22Rv1 (cell line): Measurements from ENCODE around the gene NT5C.
A peak's percentile ranks its signal among the peaks of the same experiment; 100 is the strongest.

Experiments
- H3K27ac ChIP-seq: fragments of 450-650 bp; 2 replicates; pipeline ENCODE4 v1.5.1; 2017
- ZFX ChIP-seq: fragments of 450-650 bp; IDR thresholded peaks from 2 replicates; pipeline ENCODE4 v1.6.1; 2017; ENCODE audit warnings: antibody characterized with exemption, borderline replicate concordance
- TF ChIP-seq, protein P1 (sequence below): fragments of 450-650 bp; IDR thresholded peaks from 2 replicates; pipeline ENCODE4 v1.5.1; 2017; ENCODE audit warnings: mild to moderate bottlenecking

Gene NT5C

DNA sequence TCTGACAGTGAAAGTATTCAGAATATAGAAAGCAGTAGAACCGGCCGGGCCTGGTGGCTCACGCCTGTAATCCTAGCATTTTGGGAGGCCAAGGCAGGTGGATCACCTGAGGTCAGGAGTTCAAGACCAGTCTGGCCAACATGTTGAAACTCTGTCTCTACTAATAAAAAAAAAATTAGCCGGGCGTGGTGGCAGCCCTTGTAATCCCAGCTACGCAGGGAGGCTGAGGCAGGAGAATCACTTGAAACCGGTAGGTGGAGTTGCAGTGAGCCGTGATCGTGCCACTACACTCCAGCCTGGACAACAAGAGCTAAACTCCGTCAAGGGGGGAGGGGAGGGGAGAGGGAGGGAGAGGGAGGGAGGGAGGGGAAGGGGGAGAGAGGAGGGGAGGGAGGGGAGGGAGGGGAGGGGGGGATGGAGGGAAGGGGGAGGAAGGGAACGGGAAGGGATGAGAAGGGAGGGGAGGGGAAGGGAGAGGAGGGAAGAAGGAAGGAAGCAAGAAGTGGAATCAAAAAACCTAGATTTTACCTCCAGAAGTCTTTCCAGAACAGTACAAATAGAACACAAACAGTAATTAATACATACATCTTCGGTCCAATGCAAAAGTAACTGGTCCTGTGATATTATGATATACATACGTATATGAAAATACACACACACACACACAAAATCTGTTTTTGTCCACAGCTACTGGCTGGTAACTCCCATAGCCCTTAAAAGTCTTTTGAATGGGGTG, 10.9 kb upstream of the NT5C start:
- TF ChIP-seq, protein P1, sequence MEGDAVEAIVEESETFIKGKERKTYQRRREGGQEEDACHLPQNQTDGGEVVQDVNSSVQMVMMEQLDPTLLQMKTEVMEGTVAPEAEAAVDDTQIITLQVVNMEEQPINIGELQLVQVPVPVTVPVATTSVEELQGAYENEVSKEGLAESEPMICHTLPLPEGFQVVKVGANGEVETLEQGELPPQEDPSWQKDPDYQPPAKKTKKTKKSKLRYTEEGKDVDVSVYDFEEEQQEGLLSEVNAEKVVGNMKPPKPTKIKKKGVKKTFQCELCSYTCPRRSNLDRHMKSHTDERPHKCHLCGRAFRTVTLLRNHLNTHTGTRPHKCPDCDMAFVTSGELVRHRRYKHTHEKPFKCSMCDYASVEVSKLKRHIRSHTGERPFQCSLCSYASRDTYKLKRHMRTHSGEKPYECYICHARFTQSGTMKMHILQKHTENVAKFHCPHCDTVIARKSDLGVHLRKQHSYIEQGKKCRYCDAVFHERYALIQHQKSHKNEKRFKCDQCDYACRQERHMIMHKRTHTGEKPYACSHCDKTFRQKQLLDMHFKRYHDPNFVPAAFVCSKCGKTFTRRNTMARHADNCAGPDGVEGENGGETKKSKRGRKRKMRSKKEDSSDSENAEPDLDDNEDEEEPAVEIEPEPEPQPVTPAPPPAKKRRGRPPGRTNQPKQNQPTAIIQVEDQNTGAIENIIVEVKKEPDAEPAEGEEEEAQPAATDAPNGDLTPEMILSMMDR: no peak
- TF ChIP-seq ZFX: no peak
- no peak overlapping the region for H3K27ac ChIP-seq

DNA sequence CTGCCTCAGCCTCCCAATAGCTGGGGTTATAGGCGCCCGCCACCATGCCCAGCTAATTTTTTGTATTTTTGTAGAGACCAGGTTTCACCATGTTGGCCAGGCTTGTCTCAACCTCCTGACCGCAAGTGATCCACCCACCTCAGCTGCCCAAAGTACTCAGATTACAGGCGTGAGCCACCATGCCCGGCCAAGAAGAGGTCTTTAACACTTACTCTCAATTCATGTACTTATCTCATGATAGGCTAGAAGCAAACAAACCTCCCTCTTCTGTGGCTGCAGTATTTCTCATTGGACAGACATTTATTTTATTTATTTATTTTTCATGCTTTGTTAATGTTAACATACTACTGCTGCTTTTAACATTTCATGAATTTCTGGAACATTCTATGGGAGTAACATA, 7.0 kb upstream of the NT5C start:
- peak overlapping the region; percentile 1; the same call in 1 of the 2 replicates for H3K27ac ChIP-seq

DNA sequence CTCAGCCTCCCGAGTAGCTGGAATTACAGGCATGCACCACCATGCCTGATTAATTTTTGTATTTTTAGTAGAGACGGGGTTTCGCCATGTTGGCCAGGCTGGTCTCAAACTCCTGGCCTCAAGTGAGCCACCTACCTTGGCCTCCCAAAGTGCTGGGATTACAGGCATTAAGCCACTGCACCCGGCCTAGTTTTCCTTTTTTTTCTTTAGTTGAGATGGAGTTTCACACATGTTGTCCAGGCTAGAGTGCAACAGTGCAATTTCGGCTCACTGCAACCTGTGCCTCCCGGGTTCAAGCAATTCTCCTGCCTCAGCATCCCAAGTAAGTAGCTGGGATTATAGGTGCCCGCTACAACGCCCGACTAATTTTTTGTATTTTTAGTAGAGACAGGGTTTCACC, 6.2 kb upstream of the NT5C start:
- 0 out of 2 replicates have a peak overlapping the region, but pooled peaks have one; percentile 1 for H3K27ac ChIP-seq

More for the DNA sequence above, 7.0 kb upstream of the NT5C start:
- TF ChIP-seq, protein P1: no peak
- TF ChIP-seq ZFX: no peak

DNA sequence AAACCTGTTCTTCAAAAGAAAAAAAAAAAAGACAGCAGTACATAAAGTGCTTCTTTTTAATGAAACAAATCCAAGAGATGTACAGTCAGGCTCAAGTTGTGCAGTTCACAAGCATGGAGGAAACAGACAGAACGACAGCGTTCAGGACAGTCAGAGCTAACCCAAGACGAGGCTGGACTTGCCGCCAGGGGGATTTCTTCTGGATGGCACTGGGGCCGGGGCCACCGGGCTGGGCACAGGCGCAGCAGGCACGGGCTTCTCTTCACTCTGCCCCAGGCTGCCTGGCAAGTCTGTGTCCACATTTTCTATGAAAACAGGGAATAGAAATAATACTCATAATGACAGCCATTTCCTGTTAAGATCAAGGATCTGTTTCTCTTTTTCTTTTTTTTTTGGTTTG, 4.4 kb upstream of the NT5C start:
- TF ChIP-seq, protein P1: no peak
- TF ChIP-seq ZFX: no peak
- peak overlapping the region; percentile 90 for H3K27ac ChIP-seq

DNA sequence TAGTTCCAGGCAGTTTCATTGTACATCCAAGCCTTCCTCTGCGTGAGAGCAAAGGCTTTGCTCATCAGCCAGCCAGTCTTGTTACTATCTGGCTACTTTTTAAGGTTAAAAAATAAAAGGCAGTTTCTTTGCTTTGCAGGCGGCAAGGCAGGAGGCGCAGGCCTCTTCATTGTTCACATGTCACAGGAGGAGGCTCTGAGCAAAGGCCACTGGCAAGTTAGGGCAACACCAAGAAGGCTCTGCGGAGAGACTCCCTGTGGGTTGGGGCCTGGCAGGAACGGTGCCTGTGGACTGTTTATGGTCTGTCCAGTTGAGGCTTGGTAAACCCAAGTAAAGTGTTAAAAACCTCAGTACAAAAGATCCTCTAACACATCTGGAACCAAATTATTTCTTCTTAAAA, 3.9 kb upstream of the NT5C start:
- TF ChIP-seq, protein P1: no peak
- TF ChIP-seq ZFX: no peak
- H3K27ac ChIP-seq: peak overlapping the region; percentile 90

DNA sequence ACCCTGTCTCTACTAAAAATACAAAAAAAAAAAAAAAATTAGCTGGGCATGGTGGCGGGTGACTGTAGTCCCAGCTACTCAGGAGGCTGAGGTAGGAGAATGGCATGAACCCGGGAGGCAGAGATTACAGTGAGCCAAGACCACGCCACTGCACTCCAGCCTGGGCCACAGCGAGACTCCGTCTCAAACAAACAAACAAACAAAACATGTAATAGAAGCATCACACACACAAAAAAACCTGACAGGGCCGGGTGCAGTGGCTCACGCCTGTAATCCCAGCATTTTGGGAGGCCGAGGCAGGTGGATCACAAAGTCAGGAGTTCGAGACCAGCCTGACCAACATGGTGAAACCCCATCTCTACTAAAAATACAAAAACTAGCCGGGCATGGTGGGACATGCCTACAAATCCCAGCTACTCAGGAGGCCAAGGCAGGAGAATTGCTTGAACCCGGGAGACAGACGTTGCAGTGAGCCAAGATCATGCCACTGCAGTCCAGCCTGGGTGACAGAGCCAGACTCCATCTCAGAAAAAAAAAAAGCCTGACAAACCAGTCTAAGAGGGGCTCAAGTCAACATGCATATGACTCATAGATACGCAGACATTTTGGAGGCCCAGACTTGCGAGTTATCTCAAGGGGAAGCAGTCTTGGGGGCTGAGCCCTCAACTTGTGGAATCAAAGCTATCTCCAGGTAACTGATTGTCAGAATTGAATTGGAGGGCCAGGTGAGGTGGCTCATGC, 2.2 kb upstream of the NT5C start:
- H3K27ac ChIP-seq: peak overlapping the region; percentile 90

DNA sequence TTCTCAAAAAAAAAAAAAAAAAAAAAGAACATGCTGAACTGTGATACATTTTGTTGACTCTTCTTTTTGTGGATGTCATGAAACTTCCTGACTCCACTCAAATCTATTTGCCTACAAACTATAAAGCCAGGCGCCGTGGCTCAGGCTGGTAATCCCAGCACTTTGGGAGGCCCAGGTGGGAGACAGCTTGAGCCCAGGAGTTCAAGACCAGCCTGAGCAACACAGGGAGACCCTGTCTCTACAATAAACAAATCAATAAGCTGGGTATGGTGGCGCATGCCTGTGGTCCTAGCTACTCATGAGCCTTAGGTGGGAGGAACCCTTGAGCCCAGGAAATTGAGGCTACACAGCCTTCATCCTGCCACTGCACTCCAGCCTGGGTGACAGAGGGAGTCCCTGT, 1.5 kb upstream of the NT5C start:
- TF ChIP-seq, protein P1: no peak
- no peak for TF ChIP-seq ZFX
- H3K27ac ChIP-seq: peak overlapping the region; percentile 90

DNA sequence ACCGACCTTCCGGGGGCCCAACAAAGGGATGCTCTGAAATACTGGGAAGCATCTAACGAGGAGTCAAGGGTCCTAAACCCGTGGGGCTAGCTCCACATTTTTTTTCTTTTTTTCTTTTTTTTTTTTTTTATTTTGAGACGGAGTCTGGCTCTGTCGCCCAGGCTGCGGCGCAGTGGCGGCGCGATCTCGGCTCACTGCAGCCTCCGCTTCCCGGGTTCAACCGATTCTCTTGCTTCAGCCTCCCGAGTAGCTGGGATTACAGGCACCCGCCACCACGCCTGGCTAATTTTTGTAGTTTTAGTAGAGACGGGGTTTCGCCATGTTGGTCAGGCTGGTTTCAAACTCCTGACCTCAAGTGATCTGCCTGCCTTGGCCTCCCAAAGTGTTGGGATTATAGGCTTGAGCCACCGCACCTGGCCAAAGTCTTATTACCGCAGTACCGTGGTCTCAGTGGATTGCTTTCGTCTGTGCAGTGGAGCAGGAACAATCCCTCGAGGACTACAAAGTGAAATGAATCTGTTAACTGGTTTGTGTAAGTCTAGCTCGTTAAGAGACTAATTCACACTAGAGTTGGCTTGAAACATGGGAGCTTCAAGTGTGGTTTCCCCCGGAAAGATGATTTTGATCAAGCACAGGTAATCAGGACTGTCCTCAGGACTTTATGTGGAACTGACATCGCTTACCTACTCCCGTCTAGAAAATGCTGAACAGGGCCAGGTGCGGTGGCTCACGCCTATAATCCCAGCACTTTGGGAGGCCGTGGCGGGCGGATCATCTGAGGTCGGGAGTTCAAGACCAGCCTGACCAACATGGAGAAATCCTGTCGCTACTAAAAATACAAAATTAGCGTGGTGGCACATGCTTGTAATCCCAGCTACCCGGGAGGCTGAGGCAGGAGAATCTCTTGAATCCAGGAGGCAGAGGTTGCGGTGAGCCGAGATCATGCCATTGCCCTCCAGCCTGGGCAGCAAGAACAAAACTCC, 767 bp upstream of the NT5C start:
- peak overlapping the region; percentile 90 for H3K27ac ChIP-seq
